ENCODE data around the gene TRIM72.
"Not testable (repeated sequence)": the region's sequence is repeated elsewhere in the genome, so short reads cannot be mapped to it uniquely, and the experiment has no call there.

Gene TRIM72

DNA sequence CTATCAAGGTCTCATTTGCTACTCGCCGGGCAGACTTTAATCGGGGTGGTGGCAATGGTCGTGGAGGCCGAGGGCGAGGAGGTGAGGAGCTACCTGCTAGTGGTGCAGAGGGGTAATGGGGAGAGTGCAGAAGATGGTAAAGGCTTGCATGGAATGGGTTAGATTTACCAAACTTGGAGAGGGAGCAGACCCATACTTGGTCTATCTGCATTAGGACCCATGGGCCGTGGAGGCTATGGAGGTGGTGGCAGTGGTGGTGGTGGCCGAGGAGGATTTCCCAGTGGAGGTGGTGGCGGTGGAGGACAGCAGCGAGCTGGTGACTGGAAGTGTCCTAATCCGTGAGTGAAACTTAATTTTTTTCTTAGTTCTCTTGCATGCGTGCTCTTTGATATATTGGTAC is 23.9 kb upstream of the TRIM72 start:
- DNase-seq (ENCODE audit: low read depth in 4 of 4, low spot score in 1 of 4): no peak

DNA sequence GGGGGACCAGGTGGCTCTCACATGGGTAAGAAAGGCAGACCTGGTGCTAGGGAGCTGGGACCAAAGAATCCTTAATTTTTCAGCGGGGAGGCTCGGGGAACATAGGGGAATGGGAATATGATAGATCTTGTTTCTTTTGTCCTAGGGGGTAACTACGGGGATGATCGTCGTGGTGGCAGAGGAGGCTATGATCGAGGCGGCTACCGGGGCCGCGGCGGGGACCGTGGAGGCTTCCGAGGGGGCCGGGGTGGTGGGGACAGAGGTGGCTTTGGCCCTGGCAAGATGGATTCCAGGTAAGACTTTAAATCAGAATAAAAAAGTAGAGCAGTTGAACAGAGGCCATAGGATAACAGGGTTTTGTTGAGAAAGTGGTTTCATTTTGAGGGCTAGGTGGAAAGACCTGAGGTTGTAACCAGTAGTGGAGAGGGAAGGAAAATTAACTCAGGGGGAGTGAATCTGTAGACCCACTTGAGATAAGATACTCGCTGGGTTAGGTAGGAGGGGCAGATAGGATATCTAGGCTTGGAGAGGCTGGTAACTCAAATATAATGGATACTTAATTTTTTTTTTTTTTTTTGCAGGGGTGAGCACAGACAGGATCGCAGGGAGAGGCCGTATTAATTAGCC is 23.0 kb upstream of the TRIM72 start:
- DNase-seq (ENCODE audit: low read depth in 4 of 4, low spot score in 1 of 4): no peak

DNA sequence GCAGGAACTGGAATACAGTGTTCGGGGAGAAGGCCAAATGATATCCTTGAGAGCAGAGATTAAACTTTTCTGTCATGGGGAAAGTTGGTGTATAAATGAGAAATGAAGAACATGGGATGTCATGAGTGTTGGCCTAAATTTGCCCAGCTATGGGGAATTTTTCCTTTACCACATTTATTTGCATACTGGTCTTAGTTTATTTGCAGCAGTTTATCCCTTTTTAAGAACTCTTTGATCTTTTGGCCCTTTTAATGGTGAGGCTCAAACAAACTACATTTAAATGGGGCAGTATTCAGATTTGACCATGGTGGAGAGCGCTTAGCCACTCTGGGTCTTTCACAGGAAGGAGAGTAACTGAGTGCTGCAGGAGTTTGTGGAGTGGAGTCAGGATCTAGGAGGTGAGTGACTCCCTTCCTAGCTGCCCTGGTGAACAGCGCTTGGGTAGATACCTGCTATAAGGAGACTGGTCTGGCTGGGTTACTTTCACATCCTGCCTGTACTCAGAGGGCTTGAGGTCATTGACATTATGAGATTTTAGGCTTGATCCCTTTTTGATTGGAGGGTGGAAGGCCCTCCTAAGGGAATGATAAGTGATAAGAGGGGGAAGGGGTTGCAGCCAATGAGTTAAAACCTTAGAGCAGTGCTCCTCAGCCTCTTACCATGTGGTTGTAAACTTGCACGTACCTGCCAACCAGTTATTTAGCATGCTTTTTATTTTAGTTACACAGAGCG is 22.1 kb upstream of the TRIM72 start:
- no peak for DNase-seq (ENCODE audit: low read depth in 4 of 4, low spot score in 1 of 4)

DNA sequence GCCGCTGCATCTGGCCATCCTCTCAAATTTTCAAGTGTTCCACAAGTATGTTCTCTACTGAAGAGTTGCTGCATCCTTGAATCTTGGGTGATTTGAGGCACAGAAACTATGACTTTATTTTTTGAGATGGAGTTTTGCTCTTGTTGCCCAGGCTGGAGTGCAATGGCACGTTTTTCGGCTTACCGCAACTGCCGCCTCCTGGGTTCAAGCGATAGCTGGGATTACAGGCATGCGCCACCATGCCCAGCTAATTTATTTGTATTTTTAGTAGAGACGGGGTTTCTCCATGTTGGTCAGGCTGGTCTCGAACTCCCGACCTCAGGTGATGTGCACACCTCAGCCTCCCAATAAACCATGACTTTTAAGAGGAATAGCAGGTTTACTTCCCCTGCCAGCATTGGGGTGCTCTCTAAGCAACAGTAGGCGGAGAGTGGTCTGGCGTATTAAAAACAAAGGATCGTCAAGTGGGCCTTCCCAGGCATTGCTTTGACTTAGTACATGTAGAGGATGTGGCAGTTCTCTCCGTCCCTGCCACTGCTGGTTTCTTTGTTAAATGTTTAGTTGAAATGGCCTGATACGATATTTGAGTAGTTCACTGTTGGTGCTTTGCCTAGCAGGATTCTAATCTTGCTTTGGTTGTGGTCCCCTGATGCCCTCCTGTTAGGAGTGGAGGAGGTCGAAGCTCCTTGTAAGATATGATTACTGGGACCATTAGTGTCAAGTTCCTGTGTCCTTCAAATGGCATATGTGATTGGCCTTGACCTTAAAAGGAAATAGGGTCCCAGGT is 20.9 kb upstream of the TRIM72 start:
- DNase-seq (ENCODE audit: low read depth in 4 of 4, low spot score in 1 of 4): no peak

DNA sequence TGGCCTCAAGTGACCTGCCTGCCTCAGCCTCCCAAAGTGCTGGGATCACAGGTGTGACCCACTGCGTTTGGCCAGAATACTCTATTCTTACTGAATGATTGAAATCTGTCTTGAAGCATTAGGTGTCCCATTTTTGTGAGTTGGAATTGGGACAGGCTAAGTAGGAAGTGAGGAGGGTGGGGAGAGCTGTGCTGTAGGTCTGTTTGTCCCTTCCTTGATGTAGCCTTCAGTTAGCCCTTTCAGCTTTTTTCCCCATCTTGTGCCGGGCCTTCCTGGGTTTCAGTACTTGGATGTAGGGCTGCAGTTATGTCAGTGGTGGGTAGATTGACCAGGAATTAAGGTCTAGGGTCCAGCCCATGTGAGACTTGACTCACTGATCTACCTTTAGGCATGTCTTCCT is 20.0 kb upstream of the TRIM72 start:
- no peak for DNase-seq (ENCODE audit: low read depth in 4 of 4, low spot score in 1 of 4)

DNA sequence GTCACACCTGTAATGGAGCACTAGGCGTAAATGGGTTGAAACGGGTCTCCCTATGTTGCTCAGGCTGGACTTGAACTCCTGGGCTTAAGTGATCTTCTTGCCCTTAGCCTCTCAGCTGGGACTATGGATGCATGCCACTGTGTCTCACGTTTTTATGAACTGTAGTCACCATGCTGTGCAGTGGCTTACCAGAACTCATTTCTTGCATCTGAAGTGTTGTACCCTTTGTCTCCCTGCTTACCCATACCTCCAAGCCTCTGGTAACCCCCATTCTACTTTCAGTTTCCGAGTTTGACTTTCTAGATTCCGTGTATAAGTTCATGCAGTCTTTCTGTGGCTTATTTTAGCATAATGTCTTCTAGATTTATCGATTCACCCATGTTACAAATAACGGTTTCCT is 19.0 kb upstream of the TRIM72 start:
- DNase-seq (ENCODE audit: low read depth in 4 of 4, low spot score in 1 of 4): no peak

DNA sequence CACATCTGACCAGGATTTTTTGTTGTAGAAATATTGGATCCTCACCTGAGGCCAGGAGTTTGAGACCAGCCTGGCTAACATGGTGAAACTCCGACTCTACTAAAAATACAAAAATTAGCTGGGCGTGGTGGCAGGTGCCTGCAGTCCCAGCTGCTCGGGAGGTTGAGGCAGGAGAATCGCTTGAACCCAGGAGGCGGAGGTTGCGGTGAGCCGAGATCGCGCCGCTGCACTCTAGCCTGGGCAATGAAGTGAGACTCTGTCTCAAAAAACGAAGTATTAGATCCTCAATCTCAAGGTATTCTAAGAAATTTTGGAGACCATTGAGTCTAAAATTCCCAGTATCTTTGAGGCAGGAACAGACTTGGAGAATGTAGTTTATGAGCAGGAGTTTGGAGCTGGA is 18.1 kb upstream of the TRIM72 start:
- DNase-seq (ENCODE audit: low read depth in 4 of 4, low spot score in 1 of 4): not testable (repeated sequence)

DNA sequence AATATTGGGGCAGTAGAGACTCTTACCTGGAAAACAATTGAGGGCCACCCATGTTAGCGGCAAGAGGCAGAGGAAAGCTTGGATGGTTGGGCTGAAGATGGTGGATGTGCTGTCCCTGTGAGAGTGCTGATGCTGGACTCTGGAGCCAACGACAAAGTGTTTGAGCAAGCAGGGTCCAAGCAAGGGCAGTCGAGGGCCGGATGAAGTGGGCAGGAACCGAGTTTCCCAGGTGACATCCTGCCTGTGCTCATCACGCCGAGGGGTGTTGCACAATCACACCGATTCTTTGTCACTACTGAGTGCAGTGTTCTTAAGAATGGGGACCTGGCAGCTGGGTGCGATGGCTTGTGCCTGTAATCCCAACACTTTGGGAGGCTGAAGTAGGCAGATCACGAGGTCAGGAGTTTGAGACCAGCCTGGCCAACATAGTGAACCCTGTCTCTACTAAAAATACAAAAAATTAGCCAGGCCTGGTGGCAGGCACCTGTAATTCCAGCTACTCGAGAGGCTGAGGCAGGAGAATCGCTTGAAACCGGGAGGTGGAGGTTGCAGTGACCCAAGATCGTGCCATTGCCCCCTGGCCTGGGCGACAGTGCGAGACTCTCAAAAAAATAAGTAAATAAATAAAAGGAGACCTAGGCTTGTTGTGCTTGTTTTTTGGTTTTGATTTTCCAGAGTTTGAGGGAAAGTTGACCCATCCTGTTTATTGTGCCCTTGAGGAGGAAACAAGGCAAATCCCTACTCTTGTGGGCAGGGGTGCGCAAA is 17.4 kb upstream of the TRIM72 start:
- DNase-seq (ENCODE audit: low read depth in 4 of 4, low spot score in 1 of 4): no peak

DNA sequence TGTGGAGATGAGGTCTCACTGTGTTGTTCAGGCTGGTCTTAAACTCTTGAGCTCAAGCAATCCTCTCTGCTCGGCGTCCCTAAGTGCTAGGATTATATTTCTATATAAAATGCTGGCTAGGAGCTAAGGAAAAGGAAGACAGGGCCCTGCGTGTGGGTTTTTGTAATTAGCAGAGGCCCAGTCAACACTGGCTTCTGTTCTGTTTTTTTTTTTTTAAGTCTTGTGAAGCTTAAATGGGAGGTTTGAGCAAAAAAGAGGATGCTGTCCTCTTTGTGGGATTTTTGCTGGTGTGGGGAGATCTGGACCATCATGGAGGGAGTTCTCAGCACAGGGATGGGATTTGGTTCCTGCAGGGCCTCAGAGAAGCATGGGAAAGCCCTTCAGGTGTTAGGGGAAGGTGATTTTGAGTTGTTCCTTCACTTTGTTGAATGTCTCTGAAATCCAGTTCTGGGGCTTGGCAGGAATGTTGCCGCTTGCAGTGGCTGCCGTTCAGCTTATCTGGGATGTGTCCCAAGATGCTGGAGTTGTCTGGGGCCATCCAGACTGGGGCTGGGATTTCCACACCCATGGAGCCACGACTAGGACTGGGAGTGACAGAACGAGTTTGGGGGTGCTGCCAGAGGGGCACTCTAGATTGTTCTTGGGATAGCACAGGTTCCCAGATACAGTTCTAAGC is 15.6 kb upstream of the TRIM72 start:
- no peak for DNase-seq (ENCODE audit: low read depth in 4 of 4, low spot score in 1 of 4)

DNA sequence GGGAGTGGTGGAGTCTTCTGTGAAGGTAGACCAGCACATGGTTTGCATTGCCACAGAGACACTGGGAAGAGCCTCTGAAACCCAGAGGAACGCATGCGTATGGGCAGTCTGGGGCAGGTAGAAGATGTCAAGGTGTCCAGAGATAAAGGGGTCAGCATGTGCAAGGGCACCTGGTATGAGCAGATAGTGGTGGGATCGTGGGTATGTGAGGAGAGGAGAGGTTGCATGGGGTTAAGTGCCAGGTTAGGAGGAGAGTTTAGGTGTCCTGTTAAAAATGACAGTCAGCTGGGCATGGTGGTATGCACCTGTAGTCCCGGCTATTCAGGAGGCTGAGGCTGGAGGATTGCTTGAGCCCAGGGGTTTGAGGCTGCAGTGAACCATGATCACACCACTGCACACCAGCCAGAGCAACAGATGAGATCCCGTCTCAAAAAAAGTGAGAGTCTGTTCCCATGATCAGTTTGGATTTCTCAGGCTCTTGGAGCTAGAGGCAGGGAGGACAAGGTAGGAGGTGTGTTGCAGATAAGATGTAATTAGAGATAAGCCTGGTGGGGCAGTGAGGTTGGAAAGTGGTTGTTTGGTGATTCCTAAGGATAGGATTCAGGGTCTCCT is 14.4 kb upstream of the TRIM72 start:
- no peak for DNase-seq (ENCODE audit: low read depth in 4 of 4, low spot score in 1 of 4)

DNA sequence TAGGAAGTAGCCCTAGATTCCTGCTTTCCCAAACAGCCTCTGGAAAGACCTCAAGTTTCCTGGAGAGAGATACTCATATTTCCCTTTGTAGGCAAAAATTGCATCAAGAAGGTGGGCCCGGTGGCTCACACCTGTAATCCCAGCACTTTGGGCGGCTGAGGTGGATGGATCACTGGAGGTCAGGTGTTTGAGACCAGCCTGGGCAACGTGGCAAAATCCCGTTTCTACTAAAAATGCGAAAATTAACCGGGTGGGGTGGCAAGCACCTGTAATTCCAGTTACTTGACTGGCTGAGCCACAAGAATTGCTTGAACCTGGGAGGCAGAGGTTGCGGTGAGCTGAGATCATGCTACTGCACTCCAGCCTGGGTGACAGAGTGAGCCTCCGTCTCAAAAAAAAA is 13.8 kb upstream of the TRIM72 start:
- not testable (repeated sequence) for DNase-seq (ENCODE audit: low read depth in 4 of 4, low spot score in 1 of 4)

DNA sequence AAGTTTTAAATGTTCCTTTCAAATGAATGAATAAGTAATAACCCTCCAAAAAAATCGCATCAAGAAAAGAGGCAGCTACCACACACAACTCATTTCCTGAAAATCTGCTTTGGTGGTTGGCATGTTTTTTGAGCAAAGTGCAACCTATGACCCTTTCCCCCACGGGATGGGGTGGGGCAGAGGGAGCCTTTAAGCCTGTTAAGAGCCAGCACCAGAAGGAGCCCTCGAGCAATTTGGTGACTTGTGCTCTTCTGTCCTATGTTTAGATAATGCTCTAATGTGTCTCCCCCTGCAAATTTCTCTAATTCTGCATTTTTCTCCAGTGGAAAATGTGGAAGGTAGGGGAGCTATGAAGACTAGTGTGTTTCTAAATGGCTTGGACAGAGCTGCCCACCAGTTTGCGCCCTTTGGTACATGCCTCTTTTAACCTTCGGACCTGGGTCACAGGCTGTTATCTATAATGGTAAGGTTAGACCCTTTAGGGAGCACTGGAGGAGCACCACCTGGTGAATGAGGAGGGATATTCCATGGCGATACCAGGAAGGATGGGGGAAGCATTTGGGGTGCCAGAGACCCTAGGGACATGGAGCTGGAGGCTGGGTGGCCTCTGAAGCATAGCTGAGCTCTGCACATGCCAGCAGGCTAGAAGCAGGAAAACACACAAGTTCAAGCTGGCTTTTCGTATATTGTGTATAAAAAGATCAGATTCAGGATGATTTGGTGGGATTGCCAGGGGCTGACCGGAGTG is 12.9 kb upstream of the TRIM72 start:
- DNase-seq (ENCODE audit: low read depth in 4 of 4, low spot score in 1 of 4): no peak

DNA sequence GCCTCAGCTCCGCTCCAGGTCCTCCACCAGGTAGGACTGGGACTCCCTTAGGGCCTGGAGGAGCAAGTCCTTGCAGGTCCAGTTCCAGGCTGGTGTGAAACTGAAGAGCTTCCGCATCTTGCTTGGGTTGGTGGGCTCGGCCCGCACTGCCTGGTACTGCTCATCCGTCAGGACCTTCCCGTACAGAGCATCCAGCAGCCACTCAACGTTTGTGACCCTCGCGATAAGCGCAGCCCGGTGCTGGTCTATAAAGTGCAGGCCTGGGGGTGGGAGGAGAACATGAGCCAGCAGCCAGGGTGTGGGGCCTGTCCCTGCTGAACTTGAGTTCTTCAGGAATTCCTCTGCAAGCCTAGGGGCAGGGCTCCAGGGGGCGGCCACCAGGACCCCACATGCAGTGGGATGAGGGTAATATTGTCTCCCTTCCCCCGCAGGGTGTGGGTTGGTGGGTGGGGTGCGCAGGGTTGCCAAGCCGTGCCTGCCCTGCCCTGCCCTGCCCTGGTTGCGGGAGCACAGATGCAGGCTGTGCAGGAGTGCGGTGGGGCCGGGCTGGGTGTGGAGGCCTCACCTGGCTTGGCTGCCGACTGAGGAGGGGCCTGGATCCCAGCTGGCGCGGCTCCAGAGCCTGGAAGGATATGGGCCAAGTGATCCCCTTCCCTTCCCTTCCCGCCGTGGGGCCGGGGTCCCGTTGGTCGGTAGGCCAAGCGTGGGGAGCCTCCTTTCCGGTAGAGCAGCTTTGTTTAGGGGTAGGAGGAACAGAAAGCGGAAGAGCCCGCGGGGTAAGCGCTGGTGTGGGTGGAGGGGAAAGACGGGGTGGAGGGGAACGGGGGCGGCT is 12.1 kb upstream of the TRIM72 start:
- DNase-seq (ENCODE audit: low read depth in 4 of 4, low spot score in 1 of 4): no peak

DNA sequence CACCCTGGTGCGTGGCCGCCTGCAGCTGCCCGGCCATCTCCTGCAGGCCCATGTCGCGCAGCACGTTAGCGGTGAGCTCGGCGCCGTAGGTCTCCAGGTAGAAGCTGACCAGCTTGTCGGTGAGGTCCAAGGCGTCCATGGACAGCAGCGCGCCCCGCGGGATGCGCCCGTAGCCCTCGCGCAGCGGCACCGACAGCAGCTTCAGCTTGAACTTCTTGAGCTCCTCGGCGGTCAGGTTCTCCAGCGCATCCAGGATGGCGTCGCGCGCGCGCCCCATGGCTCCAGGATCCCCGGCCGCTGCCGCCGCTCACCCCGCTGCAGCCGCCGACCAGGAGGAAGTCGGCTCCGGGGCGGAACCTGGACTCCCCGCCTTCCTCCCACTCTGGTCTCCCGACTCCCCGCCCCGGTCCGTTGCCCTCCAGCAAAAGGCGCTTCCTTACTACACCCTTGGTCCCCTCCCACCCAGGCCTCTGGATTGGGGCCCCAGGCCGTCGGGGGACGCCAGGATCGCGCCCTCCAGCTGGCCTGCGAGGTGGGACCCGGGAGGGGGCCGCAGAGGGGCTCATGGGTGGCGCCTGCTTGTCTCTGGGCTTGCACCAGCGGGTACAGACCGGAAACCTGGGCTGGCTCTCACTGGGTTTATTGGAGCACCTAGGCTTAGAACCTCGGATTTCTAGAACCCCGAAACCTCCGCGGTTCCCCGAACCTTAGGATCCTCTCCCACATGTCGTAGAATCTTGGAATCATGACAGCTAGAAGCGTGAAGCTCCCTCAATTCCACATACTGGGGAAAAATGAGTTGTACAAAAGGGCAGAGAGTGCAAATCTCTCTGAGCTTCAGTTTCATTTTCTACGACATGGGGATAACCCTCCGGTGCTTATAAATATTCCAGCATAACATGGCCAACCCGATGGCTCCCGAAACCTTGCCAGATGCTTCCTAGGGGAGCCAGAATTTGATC is 11.2 kb upstream of the TRIM72 start, which contains the start of gene PYCARD:
TSS of gene PYCARD (minus strand) at position 347 of the 962 bp plus-strand sequence. CDS start at position 277, 70 bp downstream.
- DNase-seq (ENCODE audit: low read depth in 4 of 4, low spot score in 1 of 4): no peak

DNA sequence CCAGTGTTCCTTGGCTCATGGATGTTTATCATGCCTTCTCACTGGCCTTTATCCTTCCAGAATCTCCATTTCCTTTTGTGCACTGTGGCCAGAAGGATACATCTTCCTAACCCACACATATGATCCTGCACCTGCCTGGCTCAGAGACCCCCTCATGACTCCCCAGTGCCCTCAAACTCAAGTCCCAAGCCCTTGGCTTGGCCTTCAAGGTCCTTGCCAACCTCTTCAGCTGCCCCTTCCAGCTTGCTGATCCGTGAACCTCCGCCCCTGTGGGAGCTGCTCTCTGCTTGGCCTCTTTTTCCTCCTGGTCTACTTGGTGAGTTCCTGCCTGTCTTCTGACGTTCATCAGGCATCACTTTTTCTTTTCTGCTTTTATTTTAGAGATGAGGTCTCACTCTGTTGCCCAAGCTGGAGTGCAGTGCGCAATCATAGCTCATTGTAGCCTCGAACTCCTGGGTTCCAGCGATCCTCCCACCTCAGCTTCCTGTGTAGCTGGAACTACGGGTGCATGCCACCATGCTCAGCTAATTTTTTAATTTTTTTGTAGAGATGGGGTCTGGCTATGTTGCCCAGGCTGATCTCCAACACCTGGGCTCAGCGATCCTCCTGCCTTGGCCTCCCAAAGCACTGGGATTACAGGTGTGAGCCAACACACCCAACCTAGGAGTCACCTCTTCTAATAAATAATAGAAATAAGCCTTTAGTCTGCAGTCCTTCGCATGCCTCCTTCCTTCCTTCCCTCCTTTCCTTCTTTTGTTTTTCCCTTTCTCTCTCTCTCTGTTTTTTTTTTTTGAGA is 8.8 kb upstream of the TRIM72 start:
- DNase-seq (ENCODE audit: low read depth in 4 of 4, low spot score in 1 of 4): no peak

DNA sequence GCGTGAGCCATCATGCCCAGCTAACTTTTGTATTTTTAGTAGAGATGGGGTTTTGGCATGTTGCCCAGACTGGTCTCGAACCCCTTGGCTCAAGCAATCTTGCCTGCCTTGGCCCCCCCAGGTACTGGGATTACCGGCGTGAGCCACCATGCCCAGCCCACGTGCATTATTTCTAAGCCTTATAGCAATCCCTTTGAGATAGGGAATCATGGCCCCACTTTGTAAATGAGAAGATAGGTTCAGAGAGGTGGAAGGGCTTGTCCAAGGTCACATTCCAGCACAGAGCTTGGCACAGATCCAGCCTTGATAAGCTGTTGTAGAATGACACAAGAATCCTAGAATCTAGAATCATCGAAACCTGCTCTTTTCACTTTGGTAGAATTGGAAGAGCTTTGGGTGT is 7.1 kb upstream of the TRIM72 start:
- no peak for DNase-seq (ENCODE audit: low read depth in 4 of 4, low spot score in 1 of 4)

DNA sequence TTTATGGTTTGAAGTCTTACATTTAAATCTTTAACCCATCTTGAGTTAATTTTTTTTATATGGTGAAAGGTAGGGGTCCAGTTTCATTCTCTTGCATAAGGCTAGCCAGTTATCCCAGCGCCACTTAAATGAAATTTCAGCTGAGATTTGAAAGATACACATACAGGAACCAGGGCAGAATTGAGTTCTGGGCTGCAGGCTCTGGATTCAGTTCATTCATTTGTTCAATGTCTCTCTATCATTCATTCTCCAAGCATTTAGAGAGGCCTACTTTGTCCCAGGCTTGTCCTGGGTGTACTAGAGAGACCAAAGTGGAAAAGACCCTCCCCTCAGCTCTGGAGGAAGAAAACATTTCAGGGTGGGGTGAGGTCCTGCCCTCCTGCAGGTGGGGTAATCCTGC is 577 bp upstream of the TRIM72 start:
- no peak for DNase-seq (ENCODE audit: low read depth in 4 of 4, low spot score in 1 of 4)

All from stimulated activated CD4-positive, alpha-beta T cell treated with anti-CD3 and anti-CD28 coated beads, Interleukin-1b, Interleukin-23, amount 100 ng/mL, for 24 hours (primary cell).